Keratinocyte (primary cell): ENCODE data around the gene CHSY1. TPM values are rescaled to one million over a fixed set of nuclear protein-coding genes. Genes with fewer than 3 reads are reported as not detected.

Source experiments
- DNase-seq: peaks from one replicate; pipeline ENCODE4 v3.0.0-alpha.2; 2011; ENCODE audit warnings: low read depth, missing footprints, low spot score
- FAIRE-seq: peaks from 2 replicates; lab custom pipeline; 2011; peaks lifted over from hg19 to GRCh38; lab: Jason Lieb, UNC
- H2AFZ ChIP-seq: 2 replicates; pipeline ENCODE4 v1.6.0; 2012; ENCODE audit warnings: low read length, control low read depth, inconsistent platforms; ENCODE audit not compliant: control insufficient read depth
- H3K27ac ChIP-seq: 2 replicates; pipeline ENCODE4 v1.5.1; 2011; ENCODE audit warnings: low read length; ENCODE audit not compliant: control insufficient read depth, insufficient read depth
- H3K27me3 ChIP-seq: 3 replicates; pipeline ENCODE4 v1.6.0; 2011; ENCODE audit warnings: low read length; ENCODE audit not compliant: control insufficient read depth, insufficient read depth; ENCODE audit errors: extremely low read depth
- H3K36me3 ChIP-seq, 2 experiments: 2 replicates in 1 of 2; 3 replicates in 1 of 2; pipeline ENCODE4 v1.5.1; 2011; ENCODE audit warnings: low read length in 2 of 2, mild to moderate bottlenecking in 1 of 2; ENCODE audit not compliant: control insufficient read depth in 2 of 2, insufficient read depth in 2 of 2; ENCODE audit errors: extremely low read depth in 1 of 2
- H3K4me1 ChIP-seq: 3 replicates; pipeline ENCODE4 v1.5.1; 2011; ENCODE audit warnings: low read length; ENCODE audit not compliant: control insufficient read depth, insufficient read depth; ENCODE audit errors: extremely low read depth
- H3K4me2 ChIP-seq: 3 replicates; pipeline ENCODE4 v1.6.0; 2011; ENCODE audit warnings: low read depth, low read length; ENCODE audit not compliant: control insufficient read depth, insufficient read depth; ENCODE audit errors: extremely low read depth
- H3K4me3 ChIP-seq, 3 experiments: fragments of 200-600 bp in 1 of 3; sonication (generic) in 1 of 3; 2 replicates in 2 of 3; 3 replicates in 1 of 3; pipeline ENCODE4 v1.5.1; 2011 to 2016; ENCODE audit warnings: low read length in 3 of 3, mild to moderate bottlenecking in 3 of 3, control low read depth in 2 of 3, inconsistent platforms in 1 of 3, low read depth in 1 of 3, mixed read lengths in 1 of 3, mixed run types in 1 of 3, moderate library complexity in 1 of 3; ENCODE audit not compliant: control insufficient read depth in 2 of 3, insufficient read depth in 2 of 3; ENCODE audit errors: extremely low read depth in 1 of 3
- H3K79me2 ChIP-seq: 2 replicates; pipeline ENCODE4 v1.6.0; 2012; ENCODE audit warnings: low read length; ENCODE audit not compliant: control insufficient read depth, insufficient read depth
- H3K9ac ChIP-seq: 3 replicates; pipeline ENCODE4 v1.6.0; 2011; ENCODE audit warnings: low read length; ENCODE audit not compliant: control insufficient read depth, insufficient read depth; ENCODE audit errors: extremely low read depth
- H3K9me1 ChIP-seq: 3 replicates; pipeline ENCODE4 v1.6.0; 2011; ENCODE audit warnings: low read length; ENCODE audit not compliant: control insufficient read depth, insufficient read depth; ENCODE audit errors: extremely low read depth
- H3K9me3 ChIP-seq: 2 replicates; pipeline ENCODE4 v1.5.1; 2012; ENCODE audit warnings: low read depth, low read length; ENCODE audit not compliant: control insufficient read depth
- H4K20me1 ChIP-seq: 3 replicates; pipeline ENCODE4 v1.6.0; 2011; ENCODE audit warnings: low read length; ENCODE audit not compliant: control insufficient read depth, insufficient read depth; ENCODE audit errors: extremely low read depth
- EZH2 ChIP-seq: IDR thresholded peaks from one replicate; pipeline ENCODE4 v1.6.1; 2012; ENCODE audit warnings: inconsistent platforms, mild to moderate bottlenecking, low read length, moderate library complexity
- dilution Hi-C: fragments of 300-500 bp; cut with MboI; formaldehyde crosslinking; loops from one replicate; pipeline ENCODE4 v1.7.0; 2020; ENCODE audit warnings: low sequenced_read_pairs; ENCODE audit not compliant: extremely low pct_ligation_motif_present
- polyA plus RNA-seq, 5 experiments: library from polyadenylated mRNA; depleted of rRNA in 3 of 5; stranded (reverse) in 3 of 5; stranded (forward) in 1 of 5; unstranded in 1 of 5; fragments of >200 nt; gene quantifications; 1 replicate in 1 of 5; 2 replicates in 3 of 5; 3 replicates in 1 of 5; pipeline versions ENCODE4 v1.2.1 to v1.2.3, GENCODE V29; 2011 to 2012; ENCODE audit warnings: missing spikeins in 2 of 5, low read depth in 1 of 5, low replicate concordance in 1 of 5
- TF ChIP-seq, protein P1 (sequence below), 3 experiments: IDR thresholded peaks in 1 of 3; conservative IDR thresholded peaks in 1 of 3; optimal IDR thresholded peaks in 1 of 3; 2 replicates in 2 of 3; 3 replicates in 1 of 3; pipeline versions ENCODE3 to v1.5.1; 2011; ENCODE audit warnings: low read length in 3 of 3, mild to moderate bottlenecking in 3 of 3, moderate library complexity in 2 of 3, control low read depth in 1 of 3, inconsistent platforms in 1 of 3; ENCODE audit not compliant: insufficient read depth in 2 of 3; ENCODE audit errors: extremely low read depth in 1 of 3

CHSY1 gene
- polyA plus RNA-seq, 1 donor (not counting 4 experiments of a cell fraction or from before 2014, with no cell fraction given): 27.0 TPM

DNA sequence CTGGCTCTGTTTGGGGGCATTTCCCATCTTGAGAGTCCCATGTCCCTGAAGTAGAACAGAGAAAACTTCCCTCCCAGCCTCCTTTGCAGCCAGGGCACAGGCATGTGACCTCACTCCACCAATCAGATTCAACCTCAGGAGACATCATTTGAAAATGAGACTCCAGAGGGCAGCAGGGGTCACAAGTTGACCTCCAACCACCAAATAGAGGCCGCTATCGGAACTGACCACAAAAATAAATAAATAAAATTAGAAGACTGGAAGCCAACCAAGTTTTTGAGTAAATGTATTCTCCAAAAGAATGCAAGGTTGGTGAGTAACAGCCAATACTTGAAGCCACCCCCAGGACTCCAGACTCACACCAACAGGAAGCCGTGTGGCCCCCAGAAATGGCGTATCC, 106.5 kb downstream of the CHSY1 start:
- Histone ChIP-seq H3K36me3 (no peaks in the 10 kb centered on the region), H3K9ac (no peak overlapping the region), H3K4me3 (no peak overlapping the region), H4K20me1 (no peaks in the 10 kb centered on the region), H3K9me3 (no peaks in the 10 kb centered on the region), H3K27ac (no peak overlapping the region), H3K27me3 (peaks cover 4% of the 10 kb centered on the region), H3K9me1 (peaks cover 2% of the 10 kb centered on the region), H3K4me2 (no peak overlapping the region), H2AFZ (no peak overlapping the region), H3K4me1 (peaks cover 10% of the 10 kb centered on the region), H3K79me2 (no peaks in the 10 kb centered on the region)
- no peak for TF ChIP-seq EZH2
- TF ChIP-seq, protein P1, sequence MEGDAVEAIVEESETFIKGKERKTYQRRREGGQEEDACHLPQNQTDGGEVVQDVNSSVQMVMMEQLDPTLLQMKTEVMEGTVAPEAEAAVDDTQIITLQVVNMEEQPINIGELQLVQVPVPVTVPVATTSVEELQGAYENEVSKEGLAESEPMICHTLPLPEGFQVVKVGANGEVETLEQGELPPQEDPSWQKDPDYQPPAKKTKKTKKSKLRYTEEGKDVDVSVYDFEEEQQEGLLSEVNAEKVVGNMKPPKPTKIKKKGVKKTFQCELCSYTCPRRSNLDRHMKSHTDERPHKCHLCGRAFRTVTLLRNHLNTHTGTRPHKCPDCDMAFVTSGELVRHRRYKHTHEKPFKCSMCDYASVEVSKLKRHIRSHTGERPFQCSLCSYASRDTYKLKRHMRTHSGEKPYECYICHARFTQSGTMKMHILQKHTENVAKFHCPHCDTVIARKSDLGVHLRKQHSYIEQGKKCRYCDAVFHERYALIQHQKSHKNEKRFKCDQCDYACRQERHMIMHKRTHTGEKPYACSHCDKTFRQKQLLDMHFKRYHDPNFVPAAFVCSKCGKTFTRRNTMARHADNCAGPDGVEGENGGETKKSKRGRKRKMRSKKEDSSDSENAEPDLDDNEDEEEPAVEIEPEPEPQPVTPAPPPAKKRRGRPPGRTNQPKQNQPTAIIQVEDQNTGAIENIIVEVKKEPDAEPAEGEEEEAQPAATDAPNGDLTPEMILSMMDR (optimal IDR thresholded peaks at IDR 0.05 in 1 of 3, IDR thresholded peaks at IDR 0.05 in 1 of 3, conservative IDR thresholded peaks at IDR 0.05 in 1 of 3; ENCODE audit: extremely low read depth in 1 of 3, insufficient read depth in 2 of 3, low read length in 3 of 3): no peak
- FAIRE-seq: no peak
- DNase-seq: no peak
- dilution Hi-C loops: no loop called here

DNA sequence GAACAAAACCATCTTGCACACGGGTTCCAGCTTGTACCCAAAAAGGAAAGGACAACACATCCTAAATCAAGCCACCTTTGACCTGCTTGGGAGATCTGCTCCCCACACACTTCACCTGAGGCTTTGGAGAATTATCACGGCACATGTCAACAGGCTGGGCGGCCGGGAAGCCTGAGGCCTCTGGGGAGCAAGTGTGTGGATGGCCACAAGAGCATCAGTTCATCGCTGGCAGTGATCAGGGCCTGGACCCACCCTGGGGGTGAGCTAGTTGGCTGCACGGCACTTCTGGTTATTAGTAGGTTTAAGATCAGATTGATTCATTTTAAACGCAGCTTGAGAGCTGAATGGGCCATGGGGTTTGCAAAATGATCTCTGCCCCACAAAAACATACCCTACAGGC, 108.5 kb downstream of the CHSY1 start:
- H3K9me3 ChIP-seq: no peaks in the 10 kb centered on the region
- H3K9ac ChIP-seq: no peak overlapping the region
- H3K36me3 ChIP-seq: no peaks in the 10 kb centered on the region
- DNase-seq: no peak
- no peaks in the 10 kb centered on the region for H3K79me2 ChIP-seq
- H4K20me1 ChIP-seq: no peaks in the 10 kb centered on the region
- peaks cover 2% of the 10 kb centered on the region for H3K9me1 ChIP-seq
- H3K4me3 ChIP-seq: no peak overlapping the region
- no peak overlapping the region for H2AFZ ChIP-seq
- H3K27me3 ChIP-seq: peaks cover 4% of the 10 kb centered on the region
- no peak for FAIRE-seq
- H3K4me1 ChIP-seq: peaks cover 10% of the 10 kb centered on the region
- dilution Hi-C loops: no loop called here
- no peak for TF ChIP-seq EZH2
- TF ChIP-seq, protein P1 (optimal IDR thresholded peaks at IDR 0.05 in 1 of 3, IDR thresholded peaks at IDR 0.05 in 1 of 3, conservative IDR thresholded peaks at IDR 0.05 in 1 of 3; ENCODE audit: extremely low read depth in 1 of 3, insufficient read depth in 2 of 3, low read length in 3 of 3): no peak
- no peak overlapping the region for H3K27ac ChIP-seq
- peak overlapping the region; percentile 22 for H3K4me2 ChIP-seq
